Mammary epithelial cell (primary cell): ENCODE results near the gene SPATA20.

Experiments
- EZH2 ChIP-seq: IDR thresholded peaks from 2 replicates; pipeline ENCODE4 v1.6.1; 2012; ENCODE audit warnings: low read length, inconsistent platforms, borderline replicate concordance
- TF ChIP-seq, protein P1 (sequence below), 2 donors: IDR thresholded peaks in 1 of 2; conservative IDR thresholded peaks in 1 of 2; 2 replicates each; pipeline ENCODE4 v1.5.1; 2011 to 2012; ENCODE audit warnings: inconsistent platforms in 2 of 2, low read length in 2 of 2, mild to moderate bottlenecking in 2 of 2, control low read depth in 1 of 2, low read depth in 1 of 2; ENCODE audit not compliant: insufficient read depth in 1 of 2; ENCODE audit errors: extremely low read depth in 1 of 2

DNA sequence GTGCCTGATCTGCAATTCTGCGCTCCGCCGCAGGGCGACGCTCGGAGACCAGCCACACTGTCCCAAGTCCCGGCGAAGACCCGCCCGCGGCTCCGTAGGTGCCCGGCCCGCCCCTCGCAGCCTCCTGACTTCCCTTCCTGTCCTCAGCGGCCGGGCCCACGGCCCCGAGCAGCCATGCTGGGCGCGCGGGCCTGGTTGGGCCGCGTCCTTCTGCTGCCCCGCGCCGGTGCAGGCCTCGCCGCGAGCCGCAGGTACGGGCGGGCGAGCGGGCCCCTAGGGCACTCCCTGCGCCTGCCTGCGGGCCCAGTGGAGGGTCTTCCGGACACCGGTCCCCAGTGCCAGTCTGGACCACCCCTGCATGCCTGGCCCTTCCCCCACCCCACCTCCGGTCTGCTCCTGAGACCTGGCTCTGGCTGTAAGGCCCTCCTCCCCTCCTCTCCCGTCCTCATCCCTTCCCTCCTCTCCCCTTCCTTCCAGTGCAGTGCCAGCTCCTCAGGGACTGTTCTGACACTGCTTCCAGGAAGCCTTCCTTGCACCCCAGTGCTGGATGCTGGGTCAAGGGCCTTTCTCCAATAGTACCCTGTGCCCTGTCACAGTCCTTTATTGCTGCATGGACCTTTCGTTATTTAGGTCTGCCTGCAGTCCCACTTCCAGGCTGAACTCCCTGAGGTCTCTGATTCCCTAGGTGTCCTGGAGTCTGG is at the start of gene SPATA20:
- TF ChIP-seq, protein P1, sequence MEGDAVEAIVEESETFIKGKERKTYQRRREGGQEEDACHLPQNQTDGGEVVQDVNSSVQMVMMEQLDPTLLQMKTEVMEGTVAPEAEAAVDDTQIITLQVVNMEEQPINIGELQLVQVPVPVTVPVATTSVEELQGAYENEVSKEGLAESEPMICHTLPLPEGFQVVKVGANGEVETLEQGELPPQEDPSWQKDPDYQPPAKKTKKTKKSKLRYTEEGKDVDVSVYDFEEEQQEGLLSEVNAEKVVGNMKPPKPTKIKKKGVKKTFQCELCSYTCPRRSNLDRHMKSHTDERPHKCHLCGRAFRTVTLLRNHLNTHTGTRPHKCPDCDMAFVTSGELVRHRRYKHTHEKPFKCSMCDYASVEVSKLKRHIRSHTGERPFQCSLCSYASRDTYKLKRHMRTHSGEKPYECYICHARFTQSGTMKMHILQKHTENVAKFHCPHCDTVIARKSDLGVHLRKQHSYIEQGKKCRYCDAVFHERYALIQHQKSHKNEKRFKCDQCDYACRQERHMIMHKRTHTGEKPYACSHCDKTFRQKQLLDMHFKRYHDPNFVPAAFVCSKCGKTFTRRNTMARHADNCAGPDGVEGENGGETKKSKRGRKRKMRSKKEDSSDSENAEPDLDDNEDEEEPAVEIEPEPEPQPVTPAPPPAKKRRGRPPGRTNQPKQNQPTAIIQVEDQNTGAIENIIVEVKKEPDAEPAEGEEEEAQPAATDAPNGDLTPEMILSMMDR (conservative IDR thresholded peaks at IDR 0.05 in 1 of 2, IDR thresholded peaks at IDR 0.05 in 1 of 2; ENCODE audit: extremely low read depth in 1 of 2, insufficient read depth in 1 of 2, low read depth in 1 of 2, low read length in 2 of 2), result peak; percentile 95 to 99
- no peak for TF ChIP-seq EZH2
